SK-N-MC (cell line): ENCODE measurements around the gene GALNTL6.

ENCODE experiments used
- DNase-seq: peaks from one replicate; pipeline ENCODE4 v3.0.0-alpha.2; 2011; ENCODE audit warnings: low read depth, low spot score
- H3K27ac ChIP-seq: fragments of 200-600 bp; sonication (generic); 2 replicates; pipeline ENCODE4 v1.5.1; 2016; ENCODE audit warnings: mixed run types
- H3K36me3 ChIP-seq: fragments of 200-600 bp; sonication (generic); 2 replicates; pipeline ENCODE4 v1.6.1; 2017; ENCODE audit warnings: antibody characterized with exemption, low read length, mixed read lengths; ENCODE audit not compliant: insufficient read depth
- H3K4me3 ChIP-seq: fragments of 200-600 bp; sonication (generic); 2 replicates; pipeline ENCODE4 v1.5.1; 2016
- H3K9ac ChIP-seq: fragments of 200-600 bp; sonication (generic); 2 replicates; pipeline ENCODE4 v1.8.0; 2017; ENCODE audit warnings: mixed run types, mixed read lengths; ENCODE audit not compliant: insufficient read length
- H3K9me3 ChIP-seq: fragments of 200-600 bp; sonication (generic); 2 replicates; pipeline ENCODE4 v1.6.1; 2017; ENCODE audit warnings: low read depth, mild to moderate bottlenecking, antibody characterized with exemption, low read length, moderate library complexity, mixed read lengths
- EZH2 ChIP-seq: fragments of 200-600 bp; sonication (generic); IDR thresholded peaks from one replicate; pipeline ENCODE4 v1.6.1; 2017; ENCODE audit warnings: antibody characterized with exemption
- FOXP2 ChIP-seq: optimal IDR thresholded peaks from 2 replicates; pipeline ENCODE3; 2011; ENCODE audit warnings: mild to moderate bottlenecking, moderate library complexity; ENCODE audit not compliant: insufficient read depth; ENCODE audit errors: extremely low read length, control extremely low read depth
- POLR2AphosphoS5 ChIP-seq: IDR thresholded peaks from 2 replicates; pipeline ENCODE4 v1.6.1; 2012; ENCODE audit warnings: mild to moderate bottlenecking, low read depth, low read length, borderline replicate concordance

Gene GALNTL6

DNA sequence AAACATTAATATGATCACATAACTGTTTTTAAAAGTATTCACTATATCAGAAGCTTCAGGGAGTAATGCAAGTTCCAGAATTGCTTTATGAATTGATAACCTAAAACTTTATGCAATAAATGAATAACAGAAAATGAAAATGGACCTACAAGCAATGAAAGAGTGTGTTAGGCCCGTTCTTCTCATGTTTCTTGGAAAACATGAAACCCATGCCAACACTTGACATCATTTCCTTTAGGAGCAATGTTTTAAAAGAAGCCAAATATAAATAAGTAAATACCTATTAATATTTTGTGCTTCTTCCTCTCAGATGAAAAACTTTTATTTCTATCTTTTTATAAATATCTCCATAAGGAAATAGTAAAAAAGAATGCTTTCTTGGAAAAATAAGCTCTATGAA is 1232.4 kb downstream of the GALNTL6 start:
- no peak overlapping the region for H3K27ac ChIP-seq
- H3K36me3 ChIP-seq: no peaks in the 10 kb centered on the region
- no peak for DNase-seq
- no peak overlapping the region for H3K4me3 ChIP-seq
- H3K9ac ChIP-seq: no peak overlapping the region
- H3K9me3 ChIP-seq: no peaks in the 10 kb centered on the region; the same call in 1 of the 2 replicates
- TF ChIP-seq EZH2: no peak
- no peak for TF ChIP-seq FOXP2
- TF ChIP-seq POLR2AphosphoS5: no peak

DNA sequence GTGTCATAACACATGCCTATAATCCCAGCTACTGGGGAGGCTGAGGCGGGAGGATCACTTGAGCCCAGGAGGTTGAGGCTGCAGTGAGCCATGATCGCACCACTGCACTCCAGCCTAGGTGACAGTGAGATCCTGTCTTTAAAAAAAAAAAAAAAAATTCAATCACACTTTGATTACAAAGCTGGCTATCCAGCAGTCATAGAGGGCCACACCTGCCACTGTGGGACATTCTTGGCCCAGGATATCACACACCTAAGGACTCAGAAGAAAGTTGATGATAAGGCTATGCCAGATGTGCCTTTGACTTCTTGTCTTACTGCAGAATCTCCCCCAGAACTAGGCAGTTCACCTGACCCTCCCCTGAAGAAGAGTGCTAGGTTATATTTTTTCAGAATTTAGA is 1232.9 kb downstream of the GALNTL6 start:
- Histone ChIP-seq H3K27ac (no peak overlapping the region), H3K36me3 (no peaks in the 10 kb centered on the region), H3K9ac (no peak overlapping the region), H3K4me3 (no peak overlapping the region), H3K9me3 (no peaks in the 10 kb centered on the region; the same call in 1 of the 2 replicates)
- no peak for DNase-seq
- TF ChIP-seq POLR2AphosphoS5: no peak
- no peak for TF ChIP-seq FOXP2

DNA sequence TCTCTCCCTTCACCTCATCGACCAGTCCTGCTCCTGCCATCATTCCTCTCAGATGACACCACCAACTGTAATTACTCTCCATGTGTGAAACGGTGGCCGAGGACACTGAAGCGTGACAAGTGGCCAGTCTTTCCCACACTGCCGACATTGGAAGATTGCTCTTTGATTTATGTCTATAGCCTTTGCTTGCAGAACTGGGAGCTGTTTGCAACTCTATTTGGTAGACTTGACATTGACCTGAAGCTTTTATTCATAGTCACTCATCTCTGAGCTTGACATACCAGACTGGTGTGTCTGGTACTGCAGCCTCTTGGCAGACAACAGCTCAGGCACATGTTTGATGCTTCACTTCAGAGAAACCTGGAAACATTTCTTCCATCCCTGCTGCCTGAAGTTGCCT is 1233.6 kb downstream of the GALNTL6 start:
- TF ChIP-seq FOXP2 (no peak), POLR2AphosphoS5 (no peak), EZH2 (no peak)
- Histone ChIP-seq H3K4me3 (no peak overlapping the region), H3K27ac (no peak overlapping the region), H3K9me3 (no peaks in the 10 kb centered on the region), H3K9ac (no peak overlapping the region), H3K36me3 (no peaks in the 10 kb centered on the region)
- no peak for DNase-seq

DNA sequence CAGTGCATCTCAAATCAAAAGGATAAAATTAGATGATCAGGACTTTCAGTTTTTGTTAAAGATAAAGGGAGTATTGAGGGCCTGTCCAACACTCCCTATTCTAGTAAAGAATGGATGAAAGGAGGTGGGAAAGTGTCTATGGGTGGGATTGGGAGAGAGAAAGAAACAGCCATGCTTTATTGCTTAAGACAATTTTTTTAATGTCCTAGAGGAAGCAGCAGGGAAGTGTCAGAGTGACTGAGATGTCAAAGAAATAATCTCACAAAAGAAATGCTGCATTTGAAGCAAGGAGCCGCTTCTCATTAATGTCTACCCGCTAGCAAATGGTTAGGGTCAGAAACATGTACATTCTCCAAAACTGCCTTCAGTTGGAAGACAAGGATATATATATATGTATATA is 1238.0 kb downstream of the GALNTL6 start:
- H3K36me3 ChIP-seq: no peaks in the 10 kb centered on the region

DNA sequence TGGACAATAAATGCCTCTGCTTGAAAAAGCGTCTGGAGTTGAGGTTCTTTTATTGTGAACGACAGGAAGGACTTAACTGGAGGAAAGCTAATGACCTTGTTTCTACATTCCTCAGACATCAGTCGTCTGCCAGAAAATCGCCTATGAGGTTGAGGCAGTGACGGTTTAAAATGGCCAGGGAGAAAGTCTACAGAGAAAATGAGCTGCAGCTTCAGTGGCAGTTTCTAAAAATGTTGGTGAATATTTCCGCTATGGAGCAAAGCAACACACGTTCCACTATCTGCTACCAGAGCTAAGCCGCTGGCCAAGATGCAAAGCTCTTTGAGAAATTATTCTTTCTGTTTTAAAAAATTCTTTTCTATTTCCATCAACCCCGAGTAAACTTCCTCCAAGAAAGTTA is 1238.5 kb downstream of the GALNTL6 start:
- TF ChIP-seq FOXP2 (no peak), EZH2 (no peak), POLR2AphosphoS5 (no peak)
- H3K36me3 ChIP-seq: no peaks in the 10 kb centered on the region
- H3K4me3 ChIP-seq: peak overlapping the region; percentile 25; the same call in 1 of the 2 replicates
- peak overlapping the region; percentile 90 for H3K27ac ChIP-seq
- no peaks in the 10 kb centered on the region for H3K9me3 ChIP-seq
- H3K9ac ChIP-seq: no peak overlapping the region
- DNase-seq: no peak

More for the DNA sequence above, 1238.0 kb downstream of the GALNTL6 start:
- Histone ChIP-seq H3K27ac (peak overlapping the region; percentile 90), H3K9me3 (no peaks in the 10 kb centered on the region), H3K4me3 (peak overlapping the region; percentile 65), H3K9ac (peak overlapping the region; percentile 37)
- no peak for TF ChIP-seq EZH2
- no peak for TF ChIP-seq POLR2AphosphoS5
- no peak for TF ChIP-seq FOXP2
- DNase-seq: no peak

DNA sequence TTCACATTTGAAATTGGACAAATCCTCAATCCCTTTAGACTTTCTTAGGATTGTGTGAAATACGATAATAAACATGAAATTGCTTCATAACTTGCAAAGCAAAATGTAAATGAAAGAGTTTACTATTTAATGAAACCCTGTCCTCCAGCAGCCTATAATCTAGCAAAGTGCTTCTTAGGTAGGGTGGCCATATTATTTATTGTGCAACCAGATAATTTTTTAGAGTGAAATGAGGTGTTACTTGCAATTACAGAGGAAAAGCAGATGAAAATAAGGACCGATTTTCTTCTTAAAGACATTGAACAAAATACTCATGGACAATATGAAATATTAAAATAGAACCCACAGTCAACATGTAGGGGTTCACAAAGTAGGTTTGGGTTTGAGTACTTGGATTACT is 1239.2 kb downstream of the GALNTL6 start:
- DNase-seq: no peak
- peak overlapping the region; percentile 90 for H3K27ac ChIP-seq

DNA sequence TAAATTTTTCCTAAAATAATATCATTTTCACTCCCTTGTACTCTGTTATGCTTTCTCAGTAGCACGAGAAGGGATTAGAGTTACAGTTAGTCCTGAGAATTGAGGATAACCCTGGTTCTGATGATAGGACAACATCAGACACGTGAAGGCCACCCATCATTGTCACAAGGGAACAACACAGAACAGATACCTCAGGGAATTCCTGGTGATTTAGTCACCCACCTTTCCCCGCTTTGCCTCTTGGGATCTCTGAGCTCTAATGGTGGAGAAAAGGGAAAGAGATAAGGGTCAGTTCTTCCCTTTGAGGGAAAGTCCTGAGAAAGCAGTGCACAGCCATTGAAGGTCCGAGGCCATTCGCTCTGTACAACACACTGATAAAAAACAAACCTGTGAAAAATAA is 1243.1 kb downstream of the GALNTL6 start:
- Histone ChIP-seq H3K9ac (no peak overlapping the region), H3K4me3 (no peak overlapping the region), H3K27ac (no peak overlapping the region), H3K36me3 (no peaks in the 10 kb centered on the region), H3K9me3 (no peaks in the 10 kb centered on the region)
- TF ChIP-seq EZH2: no peak
- TF ChIP-seq POLR2AphosphoS5: no peak
- no peak for TF ChIP-seq FOXP2
- no peak for DNase-seq

More for the DNA sequence above, 1239.2 kb downstream of the GALNTL6 start:
- Histone ChIP-seq H3K36me3 (no peaks in the 10 kb centered on the region), H3K9me3 (no peaks in the 10 kb centered on the region), H3K4me3 (no peak overlapping the region), H3K9ac (no peak overlapping the region)
- TF ChIP-seq POLR2AphosphoS5 (no peak), EZH2 (no peak), FOXP2 (no peak)

DNA sequence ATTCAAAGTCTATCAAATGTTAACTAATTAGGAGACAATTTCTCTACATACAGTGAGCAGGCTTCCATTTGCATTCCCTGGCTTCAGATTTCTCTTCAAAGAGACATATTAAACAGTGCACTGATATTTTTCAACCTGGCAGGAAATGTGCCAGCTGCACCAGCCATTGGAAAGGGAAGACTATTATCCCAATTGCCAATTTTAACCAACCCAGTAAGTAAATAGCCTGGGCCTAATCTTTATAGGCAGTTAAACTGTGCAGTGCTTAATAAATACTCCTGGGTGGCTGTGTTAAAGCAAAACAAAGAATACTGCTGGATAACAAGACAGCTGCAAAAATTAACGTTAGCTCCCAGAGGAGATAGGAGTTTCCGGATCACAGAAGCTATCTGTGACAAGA is 1243.5 kb downstream of the GALNTL6 start:
- no peak overlapping the region for H3K4me3 ChIP-seq
- no peaks in the 10 kb centered on the region for H3K36me3 ChIP-seq
- H3K9me3 ChIP-seq: no peaks in the 10 kb centered on the region
- no peak for TF ChIP-seq POLR2AphosphoS5
- no peak for TF ChIP-seq FOXP2
- no peak for TF ChIP-seq EZH2
- H3K9ac ChIP-seq: no peak overlapping the region
- H3K27ac ChIP-seq: no peak overlapping the region; the same call in 1 of the 2 replicates
- no peak for DNase-seq

DNA sequence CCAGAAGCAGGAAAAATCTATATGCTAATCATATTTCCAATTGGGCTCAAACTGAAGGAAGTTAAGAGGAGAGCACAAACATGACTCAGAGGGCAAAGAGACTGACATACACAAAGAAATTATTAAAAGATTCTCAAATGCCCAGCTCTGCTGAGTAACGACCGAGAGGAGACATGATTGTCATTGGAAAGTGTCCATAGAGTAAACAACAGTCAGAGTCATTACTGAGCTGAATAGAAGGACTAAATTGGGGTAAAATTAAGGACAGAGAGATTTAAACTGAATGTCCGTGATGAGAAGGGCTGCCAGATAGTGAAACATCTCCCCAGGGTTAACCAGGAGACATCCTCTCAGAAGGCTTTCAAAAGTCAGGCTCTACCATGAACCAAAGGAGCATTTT is 1244.2 kb downstream of the GALNTL6 start:
- no peaks in the 10 kb centered on the region for H3K36me3 ChIP-seq
- H3K9me3 ChIP-seq: no peaks in the 10 kb centered on the region
- H3K27ac ChIP-seq: peak overlapping the region; percentile 40; the same call in 1 of the 2 replicates
- H3K4me3 ChIP-seq: no peak overlapping the region
- H3K9ac ChIP-seq: no peak overlapping the region
- no peak for TF ChIP-seq POLR2AphosphoS5
- no peak for DNase-seq

DNA sequence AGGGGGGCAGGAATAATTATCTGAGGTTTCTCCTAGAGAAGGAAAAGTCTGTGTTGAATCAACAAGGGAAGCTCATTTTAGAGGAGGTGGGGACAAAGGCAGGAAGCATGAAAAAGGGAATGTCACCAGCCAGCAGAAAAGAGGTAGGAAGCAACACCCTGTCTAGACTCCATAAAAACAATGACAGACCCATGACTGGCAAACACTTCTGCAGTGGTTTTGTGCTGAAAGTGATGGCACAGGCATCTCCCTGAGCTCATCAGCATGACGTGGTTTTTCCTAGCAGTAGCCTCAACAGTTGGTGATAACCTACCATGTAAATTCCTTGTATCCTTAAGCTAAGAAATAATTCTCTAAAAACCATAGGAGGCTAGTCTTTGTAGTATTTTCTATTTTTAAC is 1244.7 kb downstream of the GALNTL6 start:
- Histone ChIP-seq H3K27ac (peak overlapping the region; percentile 40; the same call in 1 of the 2 replicates), H3K36me3 (no peaks in the 10 kb centered on the region), H3K4me3 (no peak overlapping the region), H3K9me3 (no peaks in the 10 kb centered on the region), H3K9ac (no peak overlapping the region)
- no peak for TF ChIP-seq EZH2
- no peak for TF ChIP-seq POLR2AphosphoS5
- no peak for TF ChIP-seq FOXP2
- no peak for DNase-seq
